ENCODE results near the gene OTOF.
"Not testable (repeated sequence)": the region's sequence is repeated elsewhere in the genome, so short reads cannot be mapped to it uniquely, and the experiment has no call there.

The OTOF gene

DNA sequence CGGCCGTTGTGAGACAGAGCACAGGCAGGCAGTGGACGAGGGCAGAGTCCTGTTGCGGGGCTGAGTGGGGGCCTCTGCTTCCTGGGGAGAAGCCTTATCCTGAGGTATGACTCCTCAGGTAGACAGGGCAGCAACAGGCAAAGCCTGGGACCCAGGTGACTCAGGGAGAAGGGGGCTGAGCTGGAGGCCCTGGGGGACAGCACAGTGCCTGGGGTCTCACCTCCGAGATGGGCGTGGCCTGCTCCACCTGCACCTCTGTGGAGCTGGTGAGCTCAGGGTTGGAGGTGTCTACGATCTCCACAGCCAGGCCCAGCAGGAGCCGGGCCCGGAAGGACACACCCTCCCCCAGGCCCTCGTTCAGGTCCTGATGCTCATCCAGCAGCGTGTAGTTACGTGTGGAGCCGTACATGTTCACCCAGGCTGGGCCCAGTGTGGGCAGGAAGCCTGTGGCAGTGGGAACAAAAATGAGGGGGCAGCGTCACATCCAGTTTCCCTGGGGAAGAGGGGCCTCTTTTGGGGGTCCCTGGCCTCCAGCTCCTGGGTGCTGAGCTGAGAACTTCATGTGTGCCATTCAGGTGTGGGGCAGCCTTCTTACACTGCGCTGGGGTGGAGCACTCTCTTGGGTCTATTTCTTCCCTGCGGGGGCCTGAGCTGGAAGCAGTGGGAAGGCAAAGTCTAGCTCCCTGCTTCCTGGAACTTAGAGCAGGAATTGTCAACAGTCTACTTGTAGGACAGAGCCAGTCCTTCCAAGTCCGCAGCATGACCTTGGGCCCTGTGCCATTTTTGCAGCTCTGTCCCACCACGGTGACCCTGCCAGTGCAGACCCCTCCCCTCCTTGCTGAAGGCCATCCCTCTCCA lies 2.9 kb upstream of the OTOF start:
- no peak for DNase-seq (ENCODE audit: low read depth in 2 of 2)

GRCh38 chr2:26479789-26480565 lies 2.1 kb upstream of the OTOF start:
- no peak for DNase-seq (ENCODE audit: low read depth in 2 of 2)

- DNase-seq (ENCODE audit: low read depth in 2 of 2) = no peak
These were observed 1.3 kb upstream of the OTOF start for GRCh38 chr2:26479131-26479788.

GRCh38 chr2:26478366-26478765 lies 442 bp upstream of the OTOF start:
- DNase-seq (ENCODE audit: low read depth in 2 of 2) = no peak

DNA sequence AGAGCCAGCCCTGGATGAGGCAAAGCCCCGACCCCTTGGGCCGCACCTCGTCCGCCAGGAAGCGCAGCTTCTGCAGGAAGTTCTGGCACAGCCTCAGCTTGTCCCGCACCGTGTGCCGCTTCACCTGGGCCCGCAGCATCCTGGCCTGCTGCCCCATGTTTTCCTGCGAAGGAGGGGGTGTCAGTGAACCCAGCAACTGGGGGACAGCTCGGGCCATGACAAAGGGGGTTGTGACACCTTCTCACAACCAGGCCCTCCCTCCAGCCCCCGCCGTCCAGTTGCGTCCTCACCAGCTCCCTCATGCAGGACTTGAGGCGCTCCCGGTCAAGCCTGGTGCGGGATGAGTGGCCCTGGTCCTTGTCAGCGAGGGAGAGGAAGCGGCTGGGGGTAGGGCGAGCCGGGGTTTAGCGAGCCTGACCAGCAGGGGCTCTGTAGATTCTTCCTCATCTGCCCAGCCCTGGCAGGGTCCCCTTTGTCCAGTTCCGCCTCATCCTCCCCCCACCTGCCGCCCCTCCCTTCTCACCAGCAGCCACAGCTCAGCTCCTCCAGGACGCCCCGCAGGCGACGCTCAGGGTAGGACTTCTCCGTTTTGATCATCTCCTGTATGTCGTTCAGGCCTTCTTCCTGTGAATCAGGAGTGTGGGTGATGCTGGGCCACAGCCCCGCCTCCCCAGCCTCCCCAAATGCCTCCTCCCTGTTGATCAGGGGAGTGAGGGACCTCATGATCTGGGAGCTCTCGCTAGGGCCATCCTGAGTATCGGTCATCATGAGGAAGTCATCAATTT lies 606 bp downstream of the OTOF start:
- no peak for DNase-seq (ENCODE audit: low read depth in 2 of 2)

DNA sequence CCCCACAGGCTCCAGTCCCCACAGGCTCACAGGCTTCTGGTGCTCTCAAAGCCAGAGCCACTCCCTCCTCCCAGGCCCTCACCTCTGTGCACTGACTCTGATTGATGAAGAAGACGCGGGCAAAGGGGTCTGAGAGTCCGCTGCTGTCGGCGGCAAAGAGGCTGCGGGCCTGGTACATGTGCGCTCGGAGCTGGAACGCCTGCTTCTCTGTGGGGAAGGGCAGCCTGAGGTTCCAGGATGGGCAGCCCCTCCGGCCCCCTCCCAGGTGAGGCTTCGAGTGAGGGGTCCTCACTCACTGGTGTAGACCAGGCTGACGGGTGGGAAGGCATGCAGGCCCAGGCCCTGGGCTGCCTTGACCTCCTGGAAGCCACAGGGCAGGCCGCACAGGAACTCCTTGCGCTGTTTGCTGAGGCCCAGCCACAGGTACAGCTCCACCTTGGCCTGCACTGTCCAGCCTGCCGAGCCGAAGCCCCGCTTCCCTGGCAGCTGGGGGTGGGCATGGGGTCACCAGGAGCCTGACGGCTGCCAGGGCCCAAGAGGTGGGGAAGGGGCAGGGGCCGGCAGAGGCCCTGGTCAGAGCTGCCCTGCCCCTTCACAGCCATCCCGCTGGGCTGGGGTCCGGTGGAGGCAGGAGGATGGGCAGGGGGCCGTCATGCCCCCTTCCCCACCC lies 2.0 kb downstream of the OTOF start:
- DNase-seq (ENCODE audit: low read depth in 2 of 2) = no peak

DNA sequence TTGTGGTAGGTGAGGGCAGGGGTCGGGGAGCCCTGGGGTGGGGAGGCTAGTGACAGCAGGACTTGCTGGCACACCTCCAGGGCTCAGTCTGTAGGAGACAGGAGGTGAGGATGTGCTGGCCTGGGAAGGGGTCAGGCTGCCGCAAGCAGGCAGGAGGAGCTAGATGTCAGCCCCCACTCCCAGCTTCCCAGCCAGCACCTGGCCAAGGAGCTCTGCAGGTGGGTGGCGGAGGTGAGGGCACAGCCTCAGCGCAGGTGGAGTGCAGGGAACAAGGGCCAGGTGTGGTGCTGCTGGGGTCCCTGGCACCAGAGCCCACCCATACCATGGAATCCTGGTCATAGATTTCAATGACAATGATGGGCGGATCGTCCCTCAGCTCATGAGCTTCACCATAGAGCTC lies 2.9 kb downstream of the OTOF start:
- no peak for DNase-seq (ENCODE audit: low read depth in 2 of 2)

- no peak for DNase-seq (ENCODE audit: low read depth in 2 of 2)
These were observed 3.6 kb downstream of the OTOF start for GRCh38 chr2:26474261-26474785.

DNA sequence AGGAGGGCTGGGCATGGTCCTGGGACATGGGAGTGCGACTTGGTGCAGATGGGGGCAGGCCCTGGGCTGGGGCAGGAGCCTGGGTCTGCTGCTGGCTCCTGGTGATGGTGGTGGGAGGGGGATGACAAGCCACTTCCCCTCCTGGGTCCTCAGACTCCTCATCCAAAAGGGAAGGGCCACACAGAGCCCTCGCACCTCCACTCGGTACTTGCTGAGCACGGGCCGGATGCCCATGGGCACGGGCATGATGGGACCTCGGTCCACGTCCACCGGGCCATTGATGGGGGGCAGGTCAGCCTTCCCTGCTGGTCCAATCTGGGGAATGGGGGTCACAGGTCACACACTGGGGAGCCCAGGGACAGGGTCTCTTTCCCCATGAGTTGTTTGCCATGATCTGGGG lies 4.1 kb downstream of the OTOF start:
- no peak for DNase-seq (ENCODE audit: low read depth in 2 of 2)

DNA sequence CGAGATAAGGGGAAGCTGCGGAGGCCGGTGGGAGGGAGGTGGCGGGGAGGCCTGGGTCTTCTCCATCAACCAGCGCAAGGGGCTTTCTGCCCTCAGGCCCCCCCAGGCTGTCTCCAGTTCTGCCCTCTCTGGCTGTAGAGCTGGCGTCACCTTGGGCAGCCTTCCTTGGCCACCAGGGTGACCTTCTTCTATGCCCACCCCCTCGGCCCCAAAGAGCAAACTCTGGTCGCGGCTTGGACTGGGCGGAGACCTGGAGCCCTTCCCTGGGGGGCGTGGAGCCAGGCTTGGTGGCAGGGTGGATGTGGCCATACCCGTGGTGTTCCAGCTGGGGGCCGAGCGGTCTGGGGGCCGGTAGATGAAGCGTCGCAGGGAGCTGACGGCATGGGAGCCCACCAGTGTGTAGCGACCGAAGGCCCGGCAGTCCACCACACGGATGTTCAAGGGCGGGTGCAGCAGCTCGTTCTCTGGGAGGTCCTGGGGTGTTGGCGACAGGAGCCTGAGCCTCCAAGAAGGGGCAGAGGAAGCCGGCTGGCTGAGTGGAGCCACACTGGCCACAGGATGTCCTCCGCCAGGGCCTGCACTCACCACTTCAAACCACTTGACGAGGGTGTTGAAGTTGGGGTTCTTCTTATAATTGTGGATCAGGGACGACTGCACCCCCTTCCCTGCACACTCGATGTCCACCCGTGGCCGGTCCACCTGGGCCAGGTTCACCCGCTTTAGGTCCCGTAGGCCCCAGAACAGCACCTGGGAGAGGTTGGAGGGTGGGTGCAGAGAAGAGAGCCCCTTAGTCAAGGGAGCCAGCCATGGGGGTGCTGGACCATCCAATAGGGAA lies 4.9 kb downstream of the OTOF start:
- no peak for DNase-seq (ENCODE audit: low read depth in 2 of 2)

DNA sequence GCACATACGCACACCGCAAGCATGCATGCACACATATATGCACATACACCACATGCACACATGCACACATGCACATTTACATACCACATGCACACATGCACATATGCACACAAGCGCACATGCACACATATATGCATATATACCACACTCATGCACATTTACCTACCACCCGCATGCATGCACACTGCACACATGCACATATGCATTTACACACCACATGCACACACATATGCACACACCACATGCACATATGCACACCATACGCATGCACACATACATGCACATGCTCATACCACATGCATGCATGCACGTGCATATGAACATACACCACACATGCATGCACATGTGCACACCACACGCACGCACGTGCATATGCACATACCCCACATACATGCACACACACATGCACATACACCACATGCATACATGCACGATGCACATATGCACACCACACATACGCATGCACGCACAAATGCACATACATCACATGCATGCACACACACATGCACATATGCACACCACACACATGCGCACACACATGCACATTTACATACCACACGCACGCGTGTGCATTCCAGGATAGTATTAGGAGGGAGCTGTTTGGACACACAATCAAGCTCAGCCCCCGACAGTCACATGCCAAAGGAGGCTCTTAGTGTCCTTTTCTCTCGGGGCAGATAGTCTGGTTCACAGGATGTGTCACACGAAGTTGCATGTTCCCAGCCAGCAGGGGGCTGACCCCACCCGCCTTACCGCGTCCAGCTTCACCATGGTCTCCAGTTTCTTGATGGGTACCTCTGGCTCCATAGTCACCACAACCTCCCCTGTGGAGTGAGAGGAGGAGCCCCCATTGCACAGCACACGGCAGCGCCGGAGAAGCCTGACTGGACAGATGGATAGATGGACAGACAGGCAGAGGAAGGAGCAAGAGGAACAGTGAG lies 5.9 kb downstream of the OTOF start:
- no peak for DNase-seq (ENCODE audit: low read depth in 2 of 2)

- DNase-seq (ENCODE audit: low read depth in 2 of 2) = no peak
These were observed 6.6 kb downstream of the OTOF start for GRCh38 chr2:26471289-26471688.

- no peak for DNase-seq (ENCODE audit: low read depth in 2 of 2)
These were observed 7.2 kb downstream of the OTOF start for GRCh38 chr2:26470601-26471260.

DNA sequence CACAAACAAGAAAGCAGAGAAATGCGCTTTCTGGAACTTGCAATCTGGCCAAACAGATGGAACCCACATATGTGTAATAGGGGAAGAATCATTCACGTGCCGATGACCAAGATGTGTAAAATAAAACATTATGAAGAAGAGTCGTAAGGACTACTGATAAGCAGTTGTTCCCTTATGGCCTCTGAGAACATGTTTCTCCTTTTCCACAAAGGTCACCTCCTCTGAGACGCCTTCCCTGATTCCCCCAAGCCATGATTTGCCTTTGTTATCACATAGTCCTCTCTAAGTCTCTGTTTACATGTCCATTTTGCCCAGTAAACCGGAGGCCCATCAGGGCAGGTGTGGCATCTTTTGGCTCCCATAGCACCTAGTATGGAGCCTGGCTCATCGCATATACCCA lies 8.0 kb downstream of the OTOF start:
- no peak for DNase-seq (ENCODE audit: low read depth in 2 of 2)

DNA sequence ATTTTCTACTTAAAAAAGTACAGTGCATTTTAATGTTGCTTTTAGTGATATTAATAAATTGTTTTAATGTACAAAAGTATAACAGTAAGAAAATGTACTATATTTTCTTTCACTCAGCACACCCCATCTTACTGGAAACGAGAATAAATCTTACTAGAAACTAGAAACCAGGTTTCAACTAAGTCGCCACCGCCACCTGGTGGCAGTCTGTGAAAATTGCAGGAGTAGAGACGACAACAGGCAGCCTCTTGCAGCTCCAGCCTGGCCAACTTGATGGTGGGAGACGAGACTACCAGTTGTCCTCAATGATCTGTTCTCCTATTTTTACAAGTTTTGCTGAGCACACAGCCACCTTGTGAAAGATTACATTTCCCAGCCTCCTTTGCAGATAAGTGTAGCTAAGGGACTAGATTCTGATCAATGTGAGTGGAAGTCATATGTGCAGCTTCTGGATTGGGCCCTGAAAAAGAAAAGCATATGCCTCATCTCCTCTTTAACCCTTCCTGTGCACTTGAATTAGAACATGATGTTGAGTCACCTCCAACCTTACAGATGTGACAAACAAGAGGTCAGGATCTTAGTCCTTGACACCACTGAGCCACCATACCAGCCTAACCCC lies 8.7 kb downstream of the OTOF start:
- DNase-seq (ENCODE audit: low read depth in 2 of 2) = peak; percentile 37 to 69

- DNase-seq (ENCODE audit: low read depth in 2 of 2) = not testable (repeated sequence)
These were observed 9.4 kb downstream of the OTOF start for GRCh38 chr2:26468544-26468943.

- DNase-seq (ENCODE audit: low read depth in 2 of 2) = no peak
These were observed 11.1 kb downstream of the OTOF start for GRCh38 chr2:26466662-26467310.

Data from stimulated activated CD4-positive, alpha-beta T cell treated with anti-CD3 and anti-CD28 coated beads, Interleukin-12 subunit alpha, Interleukin-12 subunit beta, amount 100 ng/mL, for 24 hours (primary cell).